Stimulated activated CD4-positive, alpha-beta T cell treated with anti-CD3 and anti-CD28 coated beads, TNF-alpha, amount 100 ng/mL, for 24 hours (primary cell): ENCODE data around the gene HOXA5.

Experiments used
- DNase-seq, 3 experiments: peaks; one replicate each; pipeline ENCODE4 v3.0.0-alpha.2; 2020; ENCODE audit warnings: low read depth in 3 of 3

HOXA5 gene

GRCh38 chr7:27143023-27143949, at the start of gene HOXA5:
HOXA5 (minus strand) TSS chr7:27143681; CDS start chr7:27143607, 74 bp downstream.
- DNase-seq: no peak

GRCh38 chr7:27192546-27193334, 49.3 kb upstream of the HOXA5 start:
- no peak for DNase-seq

GRCh38 chr7:27191833-27192545, 48.5 kb upstream of the HOXA5 start:
- no peak for DNase-seq

- no peak for DNase-seq
Observed at GRCh38 chr7:27191161-27191731, 47.8 kb upstream of the HOXA5 start.

- DNase-seq: no peak
Observed at GRCh38 chr7:27189997-27190748, 46.7 kb upstream of the HOXA5 start.

- DNase-seq: no peak
Observed at GRCh38 chr7:27189295-27189996, 46.0 kb upstream of the HOXA5 start.

GRCh38 chr7:27188386-27189294, 45.2 kb upstream of the HOXA5 start:
- DNase-seq: no peak

- no peak for DNase-seq
Observed at GRCh38 chr7:27187475-27188385, 44.2 kb upstream of the HOXA5 start.

GRCh38 chr7:27186668-27187474, 43.4 kb upstream of the HOXA5 start:
- DNase-seq: no peak

GRCh38 chr7:27185854-27186667, 42.6 kb upstream of the HOXA5 start:
- DNase-seq: no peak

- DNase-seq: no peak
Observed at GRCh38 chr7:27185013-27185853, 41.8 kb upstream of the HOXA5 start, which contains the start of gene HOXA11. HOXA11 (minus strand) TSS chr7:27185232; CDS start chr7:27185144, 88 bp downstream.

- no peak for DNase-seq
Observed at GRCh38 chr7:27184337-27185012, 41.0 kb upstream of the HOXA5 start.

GRCh38 chr7:27183682-27184336, 40.3 kb upstream of the HOXA5 start:
- DNase-seq: no peak
